MM.1S (cell line): ENCODE measurements around the gene CALM1.

Source experiments
- CTCF ChIP-seq: fragments of 300-600 bp; sonication (generic); IDR thresholded peaks from 2 replicates; pipeline ENCODE4 v1.5.1; 2016; ENCODE audit warnings: antibody characterized with exemption, low read length, mixed read lengths
- EZH2 ChIP-seq: fragments of 300-600 bp; sonication (generic); optimal IDR thresholded peaks from 2 replicates; pipeline ENCODE3; 2017; ENCODE audit warnings: low read depth, mild to moderate bottlenecking, antibody characterized with exemption, low read length, mixed read lengths
- EZH2phosphoT487 ChIP-seq: fragments of 300-600 bp; sonication (generic); IDR thresholded peaks from 2 replicates; pipeline ENCODE4 v1.6.1; 2018; ENCODE audit warnings: antibody characterized with exemption, low read length

- TF ChIP-seq CTCF (no peak), EZH2 (no peak), EZH2phosphoT487 (no peak)
Measured at GRCh38 chr14:90405101-90405500, 8.3 kb downstream of the CALM1 start.
